ENCODE data around the gene C1orf159.
"Not testable (repeated sequence)": the region's sequence is repeated elsewhere in the genome, so short reads cannot be mapped to it uniquely, and the experiment has no call there.

C1orf159 gene

GRCh38 chr1:1118011-1118875, 2.4 kb upstream of the C1orf159 start:
- no peak for DNase-seq (ENCODE audit: low spot score)

GRCh38 chr1:1117469-1117831, 1.6 kb upstream of the C1orf159 start:
- DNase-seq (ENCODE audit: low spot score), result no peak

- peak; percentile 47 for DNase-seq (ENCODE audit: low spot score)
Observed at GRCh38 chr1:1116701-1117468, 996 bp upstream of the C1orf159 start.

GRCh38 chr1:1115136-1115785, 628 bp downstream of the C1orf159 start:
- no peak for DNase-seq (ENCODE audit: low spot score)

GRCh38 chr1:1114431-1114830, 1.5 kb downstream of the C1orf159 start:
- no peak for DNase-seq (ENCODE audit: low spot score)

- DNase-seq (ENCODE audit: low spot score), result no peak
Observed at GRCh38 chr1:1112237-1112985, 3.5 kb downstream of the C1orf159 start.

GRCh38 chr1:1111516-1112236, 4.2 kb downstream of the C1orf159 start:
- no peak for DNase-seq (ENCODE audit: low spot score)

- DNase-seq (ENCODE audit: low spot score), result no peak
Observed at GRCh38 chr1:1110561-1110971, 5.3 kb downstream of the C1orf159 start.

GRCh38 chr1:1109743-1110142, 6.1 kb downstream of the C1orf159 start:
- DNase-seq (ENCODE audit: low spot score), result no peak

GRCh38 chr1:1106510-1107221, 9.2 kb downstream of the C1orf159 start:
- no peak for DNase-seq (ENCODE audit: low spot score)

GRCh38 chr1:1104152-1104551, 11.7 kb downstream of the C1orf159 start:
- DNase-seq (ENCODE audit: low spot score), result not testable (repeated sequence)

- DNase-seq (ENCODE audit: low spot score), result no peak
Observed at GRCh38 chr1:1101503-1101902, 14.4 kb downstream of the C1orf159 start.

GRCh38 chr1:1100296-1100695, 15.6 kb downstream of the C1orf159 start:
- no peak for DNase-seq (ENCODE audit: low spot score)

GRCh38 chr1:1099506-1100183, 16.2 kb downstream of the C1orf159 start:
- no peak for DNase-seq (ENCODE audit: low spot score)

GRCh38 chr1:1098681-1099421, 17.0 kb downstream of the C1orf159 start:
- DNase-seq (ENCODE audit: low spot score), result no peak

- DNase-seq (ENCODE audit: low spot score), result not testable (repeated sequence)
Observed at GRCh38 chr1:1096136-1096535, 19.8 kb downstream of the C1orf159 start.

- no peak for DNase-seq (ENCODE audit: low spot score)
Observed at GRCh38 chr1:1094981-1095380, 20.9 kb downstream of the C1orf159 start.

GRCh38 chr1:1093610-1093943, 22.3 kb downstream of the C1orf159 start:
- no peak for DNase-seq (ENCODE audit: low spot score)

GRCh38 chr1:1092894-1093609, 22.8 kb downstream of the C1orf159 start:
- DNase-seq (ENCODE audit: low spot score), result no peak
